ENCODE measurements around the gene CCL8. TPM values are rescaled to one million over a fixed set of nuclear protein-coding genes. Genes with fewer than 3 reads are reported as not detected.

The CCL8 gene
- total and polyA plus RNA-seq, 4 experiments from 2014 or later = not detected

DNA sequence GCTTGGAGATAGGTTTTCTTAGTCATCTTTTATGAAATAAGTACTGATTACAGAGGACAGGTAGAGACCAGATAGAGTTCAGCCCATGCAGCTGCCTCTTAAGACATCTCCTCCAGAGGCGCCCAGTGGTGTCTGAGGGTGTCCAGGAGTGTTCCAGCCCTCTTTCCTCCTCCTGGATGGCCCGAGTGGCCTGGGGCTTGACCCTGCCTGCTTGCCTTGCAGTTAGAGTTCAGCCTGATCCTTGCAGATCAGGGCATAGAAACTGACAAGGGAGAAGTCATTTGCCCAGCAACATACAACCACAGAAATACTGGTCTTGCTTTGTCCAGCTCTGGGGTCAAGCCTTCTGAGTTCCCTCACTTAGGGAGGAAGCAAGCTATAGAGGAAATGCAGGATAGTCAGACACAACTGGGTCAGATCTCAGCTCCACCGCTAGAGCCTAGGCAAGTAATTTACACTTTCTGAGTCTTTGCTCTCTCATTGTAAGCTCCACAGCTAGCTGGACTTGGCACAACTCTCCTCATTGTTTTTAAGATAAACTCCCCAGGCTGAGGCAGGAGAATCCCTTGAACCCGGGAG is 47.4 kb downstream of the CCL8 start:
- H3K9me3 Mint-ChIP-seq = no peaks in the 10 kb centered on the region
- H3K27me3 Mint-ChIP-seq = peaks cover 5 to 9% of the 10 kb centered on the region in 2 donors
- intact Hi-C loops (cut with micrococcal nuclease) = no loop called here
- H3K36me3 ChIP-seq (ENCODE audit: insufficient read depth, low read length) = no peaks in the 10 kb centered on the region
- no peak overlapping the region for H3K4me3 Mint-ChIP-seq
- H3K27ac ChIP-seq (ENCODE audit: low read depth, low read length) = no peak overlapping the region
- peaks cover 5% of the 10 kb centered on the region for H3K27me3 ChIP-seq (ENCODE audit: insufficient read depth, low read length)
- peaks cover 5 to 11% (median 6%) of the 10 kb centered on the region in 4 donors for H3K4me1 Mint-ChIP-seq
- DNase-seq = no peak
- no peaks in the 10 kb centered on the region for H3K36me3 Mint-ChIP-seq
- H3K4me1 ChIP-seq (ENCODE audit: insufficient read depth, low read length) = no peaks in the 10 kb centered on the region
- POLR2A ChIA-PET (ENCODE audit: partially characterized antibody) = no interaction called here
- CTCF ChIA-PET (ENCODE audit: partially characterized antibody) = no interaction called here
- H3K4me3 ChIP-seq (ENCODE audit: low read length in 2 of 2) = no peak overlapping the region
- no peaks in the 10 kb centered on the region for H3K9me3 ChIP-seq (ENCODE audit: control insufficient read depth in 1 of 2, low read length in 2 of 2)
- H3K27ac Mint-ChIP-seq = no peak overlapping the region

DNA sequence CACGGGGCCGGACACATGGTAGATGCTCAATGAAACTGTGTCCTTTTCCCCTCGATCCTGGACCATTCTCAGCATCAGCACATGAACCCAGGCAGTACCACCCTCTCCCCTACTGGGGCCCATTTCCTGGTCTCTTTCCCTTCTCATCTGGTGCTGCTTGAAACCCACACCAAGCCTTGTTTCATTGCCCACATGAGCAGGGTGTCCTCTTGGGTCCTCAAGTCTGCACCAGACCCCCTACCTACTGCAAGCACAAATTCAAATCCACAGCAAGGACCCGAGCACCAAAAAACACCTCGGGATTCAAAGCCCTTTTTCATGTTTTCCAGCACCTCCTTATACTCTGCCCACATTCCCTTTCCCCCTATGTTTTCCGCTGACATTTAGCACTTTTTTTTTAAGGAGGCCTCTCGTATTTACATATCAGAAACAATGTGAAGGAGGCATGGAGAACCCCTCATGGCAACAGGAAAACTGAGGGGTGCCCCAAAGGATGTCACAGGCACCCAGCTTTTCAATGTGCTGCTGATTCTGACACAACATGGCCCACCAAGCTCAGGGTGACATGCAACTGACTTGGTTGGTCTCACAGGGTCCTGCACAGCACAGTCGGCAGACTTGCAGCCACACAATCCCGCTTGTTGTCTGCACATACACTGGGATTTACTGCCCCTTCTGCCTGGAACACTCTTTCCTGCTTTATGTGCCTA is 48.4 kb downstream of the CCL8 start:
- no peak overlapping the region for H3K4me3 ChIP-seq (ENCODE audit: low read length in 2 of 2)
- H3K27ac ChIP-seq (ENCODE audit: low read depth, low read length) = no peak overlapping the region
- intact Hi-C loops (cut with micrococcal nuclease) = no loop called here
- DNase-seq = no peak
- Mint-ChIP-seq H3K27ac (no peak overlapping the region), H3K36me3 (no peaks in the 10 kb centered on the region), H3K9me3 (no peaks in the 10 kb centered on the region), H3K4me3 (no peak overlapping the region), H3K27me3 (peaks cover 5% of the 10 kb centered on the region in 2 donors), H3K4me1 (peaks cover 5 to 11% (median 6%) of the 10 kb centered on the region in 4 donors)
- H3K9me3 ChIP-seq (ENCODE audit: control insufficient read depth in 1 of 2, low read length in 2 of 2) = no peaks in the 10 kb centered on the region
- H3K27me3 ChIP-seq (ENCODE audit: insufficient read depth, low read length) = no peaks in the 10 kb centered on the region
- ChIA-PET POLR2A (ENCODE audit: partially characterized antibody) (no interaction called here), CTCF (ENCODE audit: partially characterized antibody) (no interaction called here)
- no peaks in the 10 kb centered on the region for H3K36me3 ChIP-seq (ENCODE audit: insufficient read depth, low read length)
- no peaks in the 10 kb centered on the region for H3K4me1 ChIP-seq (ENCODE audit: insufficient read depth, low read length)

DNA sequence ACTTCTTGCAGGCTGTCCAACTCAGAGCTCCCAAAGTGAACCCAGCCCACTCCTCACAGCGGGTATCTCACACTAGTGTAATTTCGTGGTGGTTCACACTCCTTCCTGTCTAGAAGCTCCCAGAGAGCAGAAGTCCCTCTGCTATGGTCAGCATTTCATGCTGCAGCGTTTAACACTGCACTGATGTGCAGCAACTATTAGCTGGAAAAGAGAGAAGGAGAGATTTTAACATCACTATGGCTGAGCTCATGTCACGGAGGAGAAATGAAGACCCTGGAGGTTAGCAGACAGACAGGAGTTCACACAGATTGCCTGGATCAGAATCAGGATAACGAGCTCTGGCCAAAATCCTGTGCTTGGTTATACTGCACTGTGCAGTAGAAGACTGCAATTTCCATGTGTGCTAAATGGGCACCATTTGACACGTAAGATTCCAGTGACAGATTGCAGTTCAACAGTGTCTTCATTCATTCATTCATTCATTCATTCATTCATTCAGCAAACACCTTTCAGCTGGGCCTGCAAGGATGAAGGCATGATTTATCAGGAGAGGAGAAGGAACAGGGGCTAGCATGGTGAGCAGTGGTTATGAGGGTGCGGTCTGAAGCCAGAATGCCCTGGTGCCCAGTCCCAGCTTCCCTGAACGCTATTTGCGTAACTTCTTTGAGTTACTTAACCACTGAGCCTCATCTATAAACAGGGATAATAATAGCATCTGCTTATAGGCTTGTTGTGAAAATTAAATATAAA is 49.1 kb downstream of the CCL8 start:
- intact Hi-C loops (cut with micrococcal nuclease) = no loop called here
- Mint-ChIP-seq H3K4me1 (peaks cover 5 to 11% (median 6%) of the 10 kb centered on the region in 4 donors), H3K27ac (no peak overlapping the region), H3K9me3 (no peaks in the 10 kb centered on the region), H3K36me3 (no peaks in the 10 kb centered on the region), H3K27me3 (peaks cover 5 to 7% of the 10 kb centered on the region in 2 donors), H3K4me3 (no peak overlapping the region)
- Histone ChIP-seq H3K36me3 (ENCODE audit: insufficient read depth, low read length) (no peaks in the 10 kb centered on the region), H3K4me3 (ENCODE audit: low read length in 2 of 2) (no peak overlapping the region), H3K9me3 (ENCODE audit: control insufficient read depth in 1 of 2, low read length in 2 of 2) (no peaks in the 10 kb centered on the region), H3K27me3 (ENCODE audit: insufficient read depth, low read length) (no peaks in the 10 kb centered on the region), H3K4me1 (ENCODE audit: insufficient read depth, low read length) (no peaks in the 10 kb centered on the region), H3K27ac (ENCODE audit: low read depth, low read length) (no peak overlapping the region)
- CTCF ChIA-PET (ENCODE audit: partially characterized antibody) = interaction anchor here (0.9 to 1.4 kb wide), 2 partner anchors 8 to 20 kb away, joined by 3 to 4 read pairs; no protein-coding TSS in a partner anchor
- POLR2A ChIA-PET (ENCODE audit: partially characterized antibody) = no interaction called here
- DNase-seq = no peak

DNA sequence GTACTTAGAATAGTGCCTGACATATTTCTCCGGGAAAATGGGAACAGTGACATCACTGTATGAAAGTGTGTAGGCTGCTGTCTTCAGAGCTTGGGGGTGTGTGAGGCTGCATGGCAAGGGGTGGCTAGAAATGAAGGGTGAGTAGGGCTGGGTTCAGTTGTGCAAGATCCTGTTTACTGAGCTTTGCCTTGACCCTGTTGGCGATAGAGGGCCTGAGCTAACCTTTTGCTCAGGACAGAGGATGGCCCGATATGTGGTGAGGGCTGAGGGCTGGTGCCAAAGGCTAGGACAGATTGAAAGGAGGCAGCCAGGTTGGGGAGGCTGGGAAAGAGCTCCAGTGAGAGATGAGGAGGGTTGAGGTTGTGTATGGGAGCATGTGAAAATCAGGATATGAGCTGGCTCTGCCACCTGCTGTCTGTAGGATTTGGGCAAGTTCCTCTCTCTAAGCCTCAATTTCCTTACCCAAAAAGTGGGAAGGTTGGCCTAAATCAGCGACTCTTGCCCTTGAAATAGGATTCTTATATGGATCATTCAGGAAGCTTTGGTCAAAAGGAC is 49.8 kb downstream of the CCL8 start:
- H3K4me1 ChIP-seq (ENCODE audit: insufficient read depth, low read length) = no peaks in the 10 kb centered on the region
- Mint-ChIP-seq H3K36me3 (no peaks in the 10 kb centered on the region), H3K27ac (no peak overlapping the region), H3K9me3 (no peaks in the 10 kb centered on the region), H3K27me3 (peaks cover 4 to 7% of the 10 kb centered on the region in 2 donors), H3K4me3 (no peak overlapping the region), H3K4me1 (peaks cover 5 to 11% (median 6%) of the 10 kb centered on the region in 4 donors)
- ChIA-PET CTCF (ENCODE audit: partially characterized antibody) (interaction anchor here (0.9 to 1.4 kb wide), 2 partner anchors 9 to 20 kb away, joined by 3 to 4 read pairs; no protein-coding TSS in a partner anchor), POLR2A (ENCODE audit: partially characterized antibody) (no interaction called here)
- no peak overlapping the region for H3K4me3 ChIP-seq (ENCODE audit: low read length in 2 of 2)
- no peak for DNase-seq
- no peaks in the 10 kb centered on the region for H3K9me3 ChIP-seq (ENCODE audit: control insufficient read depth in 1 of 2, low read length in 2 of 2)
- intact Hi-C loops (cut with micrococcal nuclease) = no loop called here
- no peak overlapping the region for H3K27ac ChIP-seq (ENCODE audit: low read depth, low read length)
- H3K27me3 ChIP-seq (ENCODE audit: insufficient read depth, low read length) = no peaks in the 10 kb centered on the region
- no peaks in the 10 kb centered on the region for H3K36me3 ChIP-seq (ENCODE audit: insufficient read depth, low read length)

DNA sequence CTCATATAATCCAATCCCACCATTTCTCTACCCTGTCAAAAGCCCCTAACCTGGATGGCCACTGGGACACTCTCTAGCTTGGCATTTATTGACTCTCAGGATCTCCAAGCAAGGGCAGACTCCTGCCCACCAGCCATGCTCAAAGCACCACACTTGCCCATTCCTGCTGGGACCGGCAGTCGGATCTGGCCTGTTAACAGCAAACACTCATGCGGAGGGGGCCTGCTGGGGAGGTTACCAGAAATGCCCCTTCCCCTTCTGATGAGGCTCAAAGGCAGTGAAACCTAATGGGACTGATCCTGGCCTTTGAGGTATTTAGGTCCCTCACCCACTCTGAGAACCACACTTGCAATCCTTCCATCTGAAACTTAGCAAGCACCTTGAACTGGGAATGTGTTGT is 50.3 kb downstream of the CCL8 start:
- no peaks in the 10 kb centered on the region for H3K9me3 ChIP-seq (ENCODE audit: control insufficient read depth in 1 of 2, low read length in 2 of 2)
- Mint-ChIP-seq H3K4me1 (peaks cover 5 to 11% (median 6%) of the 10 kb centered on the region in 4 donors), H3K9me3 (no peaks in the 10 kb centered on the region), H3K4me3 (no peak overlapping the region), H3K27ac (no peak overlapping the region), H3K36me3 (no peaks in the 10 kb centered on the region), H3K27me3 (peaks cover 4 to 7% of the 10 kb centered on the region in 2 donors)
- no peaks in the 10 kb centered on the region for H3K36me3 ChIP-seq (ENCODE audit: insufficient read depth, low read length)
- no peaks in the 10 kb centered on the region for H3K4me1 ChIP-seq (ENCODE audit: insufficient read depth, low read length)
- no peak overlapping the region for H3K27ac ChIP-seq (ENCODE audit: low read depth, low read length)
- no peak for DNase-seq
- H3K27me3 ChIP-seq (ENCODE audit: insufficient read depth, low read length) = no peaks in the 10 kb centered on the region
- H3K4me3 ChIP-seq (ENCODE audit: low read length in 2 of 2) = no peak overlapping the region
- ChIA-PET CTCF (ENCODE audit: partially characterized antibody) (interaction anchor here (1.1 to 1.4 kb wide), 2 partner anchors 8 to 10 kb away, joined by 3 to 4 read pairs; no protein-coding TSS in a partner anchor), POLR2A (ENCODE audit: partially characterized antibody) (no interaction called here)
- intact Hi-C loops (cut with micrococcal nuclease) = no loop called here

DNA sequence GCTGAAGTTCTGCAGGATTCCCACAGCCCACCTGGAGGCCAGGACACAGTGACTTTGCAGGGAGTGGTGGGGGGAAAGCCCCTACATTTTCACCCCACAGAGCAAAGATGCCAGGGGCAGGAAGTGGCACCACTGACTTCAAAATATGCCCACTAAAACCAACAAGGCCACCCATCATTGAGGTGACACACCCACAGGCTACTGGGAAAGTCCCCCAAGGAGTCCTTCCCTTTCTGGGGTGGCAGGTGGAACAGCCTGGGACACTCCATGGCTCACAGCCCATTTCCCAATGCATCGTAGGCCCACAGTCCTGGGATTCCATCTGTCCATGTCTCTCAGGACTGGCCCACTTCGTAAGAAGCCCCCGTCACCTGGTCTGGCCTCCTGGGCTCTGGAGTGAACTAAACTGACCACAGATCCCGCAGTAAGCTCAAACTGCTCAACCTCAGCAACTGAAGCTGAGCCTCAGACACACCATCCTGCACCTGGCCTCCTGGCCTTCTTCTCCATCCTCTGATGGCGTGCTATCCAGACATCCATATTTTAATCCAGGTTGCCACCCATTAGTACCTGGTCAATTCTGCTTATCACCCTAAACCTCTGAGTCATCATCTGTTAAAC is 51.3 kb downstream of the CCL8 start:
- POLR2A ChIA-PET (ENCODE audit: partially characterized antibody) = no interaction called here
- intact Hi-C loops (cut with micrococcal nuclease) = no loop called here
- H3K36me3 Mint-ChIP-seq = no peaks in the 10 kb centered on the region
- Histone ChIP-seq H3K4me1 (ENCODE audit: insufficient read depth, low read length) (no peaks in the 10 kb centered on the region), H3K27me3 (ENCODE audit: insufficient read depth, low read length) (no peaks in the 10 kb centered on the region), H3K27ac (ENCODE audit: low read depth, low read length) (no peak overlapping the region), H3K4me3 (ENCODE audit: low read length in 2 of 2) (no peak overlapping the region), H3K9me3 (ENCODE audit: control insufficient read depth in 1 of 2, low read length in 2 of 2) (no peaks in the 10 kb centered on the region), H3K36me3 (ENCODE audit: insufficient read depth, low read length) (no peaks in the 10 kb centered on the region)
- H3K27ac Mint-ChIP-seq = no peak overlapping the region
- CTCF ChIA-PET (ENCODE audit: partially characterized antibody) = interaction anchor here (1.1 kb wide), 1 partner anchor 9 kb away, joined by 3 read pairs; no protein-coding TSS in a partner anchor
- no peaks in the 10 kb centered on the region for H3K9me3 Mint-ChIP-seq
- peaks cover 1 to 4% (median 3%) of the 10 kb centered on the region in 4 donors for H3K4me1 Mint-ChIP-seq
- no peak overlapping the region for H3K4me3 Mint-ChIP-seq
- DNase-seq = no peak
- H3K27me3 Mint-ChIP-seq = peaks cover 3 to 7% of the 10 kb centered on the region in 2 donors

DNA sequence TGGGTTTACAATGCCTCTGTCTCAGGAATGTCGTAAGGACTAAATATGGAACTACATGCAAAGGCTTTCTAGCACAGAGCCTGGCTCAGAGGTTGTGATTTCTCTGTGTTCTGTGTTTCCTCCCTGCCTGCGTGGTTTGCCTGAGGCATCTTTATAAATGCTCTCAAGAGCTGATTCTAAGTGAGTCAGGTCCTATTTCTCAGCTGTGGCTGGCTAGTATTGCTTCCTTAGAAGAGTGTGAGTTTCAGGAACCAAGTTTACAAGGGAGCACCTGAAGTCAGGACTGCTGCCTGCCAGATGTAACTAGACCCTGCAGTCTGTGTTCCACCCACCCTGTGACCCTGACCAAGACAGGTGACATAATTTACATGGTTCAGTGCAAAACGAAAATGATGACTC is 51.8 kb downstream of the CCL8 start:
- ChIA-PET CTCF (ENCODE audit: partially characterized antibody) (interaction anchor here (3.0 kb wide), 1 partner anchor 10 kb away, joined by 13 read pairs; no protein-coding TSS in a partner anchor), POLR2A (ENCODE audit: partially characterized antibody) (no interaction called here)
- Histone ChIP-seq H3K36me3 (ENCODE audit: insufficient read depth, low read length) (no peaks in the 10 kb centered on the region), H3K27ac (ENCODE audit: low read depth, low read length) (no peak overlapping the region), H3K4me1 (ENCODE audit: insufficient read depth, low read length) (no peaks in the 10 kb centered on the region), H3K27me3 (ENCODE audit: insufficient read depth, low read length) (no peaks in the 10 kb centered on the region), H3K4me3 (ENCODE audit: low read length in 2 of 2) (no peak overlapping the region), H3K9me3 (ENCODE audit: control insufficient read depth in 1 of 2, low read length in 2 of 2) (no peaks in the 10 kb centered on the region)
- Mint-ChIP-seq H3K9me3 (no peaks in the 10 kb centered on the region), H3K4me1 (no peaks in the 10 kb centered on the region), H3K27ac (no peak overlapping the region), H3K4me3 (no peak overlapping the region), H3K36me3 (no peaks in the 10 kb centered on the region), H3K27me3 (peaks cover 0 to 10% of the 10 kb centered on the region in 2 donors)
- intact Hi-C loops (cut with micrococcal nuclease) = no loop called here
- DNase-seq = no peak
